ENCODE results near the gene MMP24OS.

MMP24OS gene

GRCh38 chr20:35290887-35291417 lies 13.0 kb upstream of the MMP24OS start:
- FAIRE-seq, result no peak
- DNase-seq (ENCODE audit: insufficient read length, low spot score), result no peak
- TF ChIP-seq POLR2A (IDR thresholded peaks at IDR 0.05; ENCODE audit: low read depth, low read length), result no peak

GRCh38 chr20:35290186-35290886 lies 12.4 kb upstream of the MMP24OS start:
- TF ChIP-seq POLR2A (IDR thresholded peaks at IDR 0.05; ENCODE audit: low read depth, low read length), result no peak
- DNase-seq (ENCODE audit: insufficient read length, low spot score), result no peak
- no peak for FAIRE-seq

- DNase-seq (ENCODE audit: insufficient read length, low spot score) (no peak), FAIRE-seq (no peak)
- TF ChIP-seq POLR2A (IDR thresholded peaks at IDR 0.05; ENCODE audit: low read depth, low read length), result no peak
Observed at GRCh38 chr20:35288325-35289060, 10.6 kb upstream of the MMP24OS start.

GRCh38 chr20:35287509-35288324 lies 9.8 kb upstream of the MMP24OS start:
- FAIRE-seq (no peak), DNase-seq (ENCODE audit: insufficient read length, low spot score) (no peak)
- no peak for TF ChIP-seq POLR2A (IDR thresholded peaks at IDR 0.05; ENCODE audit: low read depth, low read length)

- DNase-seq (ENCODE audit: insufficient read length, low spot score) (no peak), FAIRE-seq (no peak)
- TF ChIP-seq POLR2A (IDR thresholded peaks at IDR 0.05; ENCODE audit: low read depth, low read length), result no peak
Observed at GRCh38 chr20:35286899-35287508, 9.1 kb upstream of the MMP24OS start.

GRCh38 chr20:35286077-35286898 lies 8.4 kb upstream of the MMP24OS start:
- no peak for TF ChIP-seq POLR2A (IDR thresholded peaks at IDR 0.05; ENCODE audit: low read depth, low read length)
- no peak for DNase-seq (ENCODE audit: insufficient read length, low spot score)

GRCh38 chr20:35285806-35286076 lies 7.8 kb upstream of the MMP24OS start:
- FAIRE-seq (no peak), DNase-seq (ENCODE audit: insufficient read length, low spot score) (no peak)
- TF ChIP-seq POLR2A (IDR thresholded peaks at IDR 0.05; ENCODE audit: low read depth, low read length), result no peak

More at GRCh38 chr20:35286077-35286898, 8.4 kb upstream of the MMP24OS start:
- no peak for FAIRE-seq

GRCh38 chr20:35284992-35285805 lies 7.3 kb upstream of the MMP24OS start:
- no peak for TF ChIP-seq POLR2A (IDR thresholded peaks at IDR 0.05; ENCODE audit: low read depth, low read length)
- no peak for DNase-seq (ENCODE audit: insufficient read length, low spot score)
- no peak for FAIRE-seq

GRCh38 chr20:35284267-35284991 lies 6.5 kb upstream of the MMP24OS start, which contains the start of gene EIF6:
EIF6 (minus strand) TSS chr20:35284772; CDS start chr20:35284487, 285 bp downstream.
- FAIRE-seq, result no peak
- TF ChIP-seq POLR2A (IDR thresholded peaks at IDR 0.05; ENCODE audit: low read depth, low read length), result peak; percentile 63; the same call in 1 of the 2 replicates
- peak; percentile 90 for DNase-seq (ENCODE audit: insufficient read length, low spot score)

GRCh38 chr20:35283441-35284266 lies 5.7 kb upstream of the MMP24OS start:
- no peak for FAIRE-seq
- DNase-seq (ENCODE audit: insufficient read length, low spot score), result no peak
- no peak for TF ChIP-seq POLR2A (IDR thresholded peaks at IDR 0.05; ENCODE audit: low read depth, low read length)
